K562 (cell line): ENCODE measurements around the gene DDIT3. TPM values are rescaled to one million over a fixed set of nuclear protein-coding genes. Genes with fewer than 3 reads are reported as not detected.

Source experiments
- ARID4B ChIP-seq: sonication (generic); formaldehyde crosslinking; IDR thresholded peaks from 2 replicates; pipeline ENCODE4 v1.8.0; 2022; ENCODE audit warnings: mild to moderate bottlenecking, missing genetic modification reagents
- ETV1 ChIP-seq: fragments of 450-650 bp; conservative IDR thresholded peaks from 2 replicates; pipeline ENCODE4 v1.6.1; 2016; ENCODE audit warnings: missing genetic modification characterization, control low read depth, low read depth, missing compliant biosample characterization
- FOXK2 ChIP-seq, 2 experiments: fragments of 450-650 bp; IDR thresholded peaks in 1 of 2; conservative IDR thresholded peaks in 1 of 2; 2 replicates each; pipeline ENCODE4 v1.6.1; 2016; ENCODE audit warnings: low read depth in 2 of 2, mild to moderate bottlenecking in 1 of 2
- GTF2A2 ChIP-seq: IDR thresholded peaks from 2 replicates; pipeline ENCODE4 v1.6.1; 2016; ENCODE audit warnings: mild to moderate bottlenecking, missing genetic modification characterization, missing compliant biosample characterization
- HMG20A ChIP-seq: fragments of 450-650 bp; formaldehyde crosslinking; conservative IDR thresholded peaks from 2 replicates; pipeline ENCODE4 v1.4.0; 2020; ENCODE audit warnings: mild to moderate bottlenecking, mixed read lengths
- ZFX ChIP-seq: sonication (generic); formaldehyde crosslinking; IDR thresholded peaks from 2 replicates; pipeline ENCODE4 v1.8.0; 2022; ENCODE audit warnings: mild to moderate bottlenecking, missing genetic modification reagents, moderate library complexity
- ZNF143 ChIP-seq: sonication (generic); formaldehyde crosslinking; IDR thresholded peaks from 2 replicates; pipeline ENCODE4 v1.9.0; 2022; ENCODE audit warnings: mild to moderate bottlenecking, missing genetic modification reagents
- ZNF175 ChIP-seq: fragments of 200-800 bp; sonication (Bioruptor generic); IDR thresholded peaks from 2 replicates; pipeline ENCODE4 v1.6.1; 2016; ENCODE audit warnings: low read depth, mild to moderate bottlenecking, missing genetic modification characterization, missing compliant biosample characterization
- ZNF444 ChIP-seq: fragments of 250-450 bp; sonication (Bioruptor Pico); IDR thresholded peaks from 2 replicates; pipeline ENCODE4 v1.4.0; 2020; ENCODE audit warnings: mild to moderate bottlenecking, moderate library complexity
- ZNF707 ChIP-seq: fragments of 250-450 bp; sonication (Bioruptor Pico); conservative IDR thresholded peaks from 2 replicates; pipeline ENCODE4 v1.8.0; 2022; ENCODE audit warnings: inconsistent platforms, mild to moderate bottlenecking, moderate library complexity
- ZNF717 ChIP-seq: fragments of 250-450 bp; sonication (Bioruptor Pico); IDR thresholded peaks from 2 replicates; pipeline ENCODE4 v1.5.0; 2021
- polyA plus RNA-seq, 8 experiments: library from polyadenylated mRNA; depleted of rRNA in 4 of 8; stranded (reverse) in 5 of 8; unstranded in 3 of 8; fragments of >200 nt; fragmentation: Nextera tagmentation in 2 of 8; fragmentation: Illumina TruSeq in 1 of 8; extraction: Ambion mirVana in 2 of 8; extraction: Trizol in 1 of 8; gene quantifications; 2 replicates each; pipeline versions ENCODE4 v1.2.1 to v1.2.3, GENCODE V29; 2011 to 2014; ENCODE audit warnings: inconsistent platforms in 1 of 8, missing spikeins in 1 of 8
- total RNA-seq, 7 experiments: library from RNA; depleted of rRNA in 6 of 7; stranded (reverse); fragments of >200 nt in 6 of 7; fragmentation: Illumina TruSeq in 2 of 7; extraction: Trizol in 2 of 7; gene quantifications; 2 replicates each; pipeline versions ENCODE4 v1.2.1 to v1.2.3, GENCODE V29; 2011 to 2021; ENCODE audit warnings: low replicate concordance in 1 of 7
- TF ChIP-seq, protein P1 (sequence below): fragments of 450-650 bp; IDR thresholded peaks from 2 replicates; pipeline ENCODE4 v1.6.1; 2016; ENCODE audit warnings: low read depth

DDIT3 gene
- total and polyA plus RNA-seq, 9 of the 15 experiments (the other 6 are each of a cell fraction or from before 2014, with no cell fraction given) = 59.1 to 272 (median 89.9) TPM

- TF ChIP-seq, protein P1, sequence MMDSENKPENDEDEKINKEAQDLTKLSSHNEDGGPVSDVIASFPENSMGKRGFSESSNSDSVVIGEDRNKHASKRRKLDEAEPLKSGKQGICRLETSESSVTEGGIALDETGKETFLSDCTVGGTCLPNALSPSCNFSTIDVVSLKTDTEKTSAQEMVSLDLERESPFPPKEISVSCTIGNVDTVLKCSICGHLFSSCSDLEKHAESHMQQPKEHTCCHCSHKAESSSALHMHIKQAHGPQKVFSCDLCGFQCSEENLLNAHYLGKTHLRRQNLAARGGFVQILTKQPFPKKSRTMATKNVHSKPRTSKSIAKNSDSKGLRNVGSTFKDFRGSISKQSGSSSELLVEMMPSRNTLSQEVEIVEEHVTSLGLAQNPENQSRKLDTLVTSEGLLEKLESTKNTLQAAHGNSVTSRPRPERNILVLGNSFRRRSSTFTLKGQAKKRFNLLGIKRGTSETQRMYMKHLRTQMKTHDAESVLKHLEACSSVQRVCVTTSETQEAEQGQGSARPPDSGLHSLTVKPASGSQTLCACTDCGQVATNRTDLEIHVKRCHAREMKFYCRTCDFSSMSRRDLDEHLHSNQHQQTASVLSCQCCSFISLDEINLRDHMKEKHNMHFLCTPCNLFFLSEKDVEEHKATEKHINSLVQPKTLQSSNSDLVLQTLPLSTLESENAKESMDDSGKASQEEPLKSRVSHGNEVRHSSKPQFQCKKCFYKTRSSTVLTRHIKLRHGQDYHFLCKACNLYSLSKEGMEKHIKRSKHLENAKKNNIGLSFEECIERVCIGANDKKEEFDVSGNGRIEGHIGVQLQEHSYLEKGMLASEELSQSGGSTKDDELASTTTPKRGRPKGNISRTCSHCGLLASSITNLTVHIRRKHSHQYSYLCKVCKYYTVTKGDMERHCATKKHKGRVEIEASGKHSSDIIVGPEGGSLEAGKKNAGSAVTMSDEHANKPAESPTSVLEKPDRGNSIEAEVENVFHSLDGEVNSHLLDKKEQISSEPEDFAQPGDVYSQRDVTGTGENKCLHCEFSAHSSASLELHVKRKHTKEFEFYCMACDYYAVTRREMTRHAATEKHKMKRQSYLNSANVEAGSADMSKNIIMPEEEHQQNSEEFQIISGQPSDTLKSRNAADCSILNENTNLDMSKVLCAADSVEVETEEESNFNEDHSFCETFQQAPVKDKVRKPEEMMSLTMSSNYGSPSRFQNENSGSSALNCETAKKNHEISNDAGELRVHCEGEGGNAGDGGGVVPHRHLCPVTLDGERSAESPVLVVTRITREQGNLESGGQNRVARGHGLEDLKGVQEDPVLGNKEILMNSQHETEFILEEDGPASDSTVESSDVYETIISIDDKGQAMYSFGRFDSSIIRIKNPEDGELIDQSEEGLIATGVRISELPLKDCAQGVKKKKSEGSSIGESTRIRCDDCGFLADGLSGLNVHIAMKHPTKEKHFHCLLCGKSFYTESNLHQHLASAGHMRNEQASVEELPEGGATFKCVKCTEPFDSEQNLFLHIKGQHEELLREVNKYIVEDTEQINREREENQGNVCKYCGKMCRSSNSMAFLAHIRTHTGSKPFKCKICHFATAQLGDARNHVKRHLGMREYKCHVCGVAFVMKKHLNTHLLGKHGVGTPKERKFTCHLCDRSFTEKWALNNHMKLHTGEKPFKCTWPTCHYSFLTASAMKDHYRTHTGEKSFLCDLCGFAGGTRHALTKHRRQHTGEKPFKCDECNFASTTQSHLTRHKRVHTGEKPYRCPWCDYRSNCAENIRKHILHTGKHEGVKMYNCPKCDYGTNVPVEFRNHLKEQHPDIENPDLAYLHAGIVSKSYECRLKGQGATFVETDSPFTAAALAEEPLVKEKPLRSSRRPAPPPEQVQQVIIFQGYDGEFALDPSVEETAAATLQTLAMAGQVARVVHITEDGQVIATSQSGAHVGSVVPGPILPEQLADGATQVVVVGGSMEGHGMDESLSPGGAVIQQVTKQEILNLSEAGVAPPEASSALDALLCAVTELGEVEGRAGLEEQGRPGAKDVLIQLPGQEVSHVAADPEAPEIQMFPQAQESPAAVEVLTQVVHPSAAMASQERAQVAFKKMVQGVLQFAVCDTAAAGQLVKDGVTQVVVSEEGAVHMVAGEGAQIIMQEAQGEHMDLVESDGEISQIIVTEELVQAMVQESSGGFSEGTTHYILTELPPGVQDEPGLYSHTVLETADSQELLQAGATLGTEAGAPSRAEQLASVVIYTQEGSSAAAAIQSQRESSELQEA = no peak
- TF ChIP-seq ZNF175 (CRISPR knock-in tag) (no peak), ZNF717 (CRISPR knock-in tag) (no peak), ETV1 (tag) (no peak), ZNF143 (no peak), ZFX (CRISPR knock-in tag) (no peak), FOXK2 (conservative IDR thresholded peaks at IDR 0.05 in 1 of 2, IDR thresholded peaks at IDR 0.05 in 1 of 2; ENCODE audit: low read depth in 2 of 2) (no peak), ZNF444 (CRISPR knock-in tag) (no peak), ZNF707 (no peak), ARID4B (CRISPR knock-in tag) (no peak), HMG20A (CRISPR knock-in tag) (no peak), GTF2A2 (tag) (no peak)
These were observed 30.6 kb upstream of the DDIT3 start (continued) for GRCh38 chr12:57550641-57551549.
